Body of pancreas (tissue), 4 donors: Measurements from ENCODE around the gene ESRRG. TPM values are rescaled to one million over a fixed set of nuclear protein-coding genes. Genes with fewer than 3 reads are reported as not detected.

Source experiments
- ATAC-seq: fragments of 150-250 bp; one replicate; pipeline ENCODE4 v1.9.1; 2016
- DNase-seq, 4 donors: peaks; one replicate each; pipeline ENCODE4 v3.0.0-alpha.2; 2019
- H3K27ac ChIP-seq, 4 donors: fragments of 200-600 bp; sonication (generic); 1 replicate in 3 of 4; 2 replicates in 1 of 4; pipeline versions ENCODE4 v1.5.1 to v1.6.1; 2016 to 2019; ENCODE audit warnings: mild to moderate bottlenecking in 1 of 4, mixed read lengths in 1 of 4, moderate library complexity in 1 of 4
- H3K27me3 ChIP-seq, 2 donors: fragments of 200-600 bp; sonication (generic); one replicate each; pipeline ENCODE4 v1.6.0; 2016; ENCODE audit warnings: mild to moderate bottlenecking in 1 of 2
- H3K36me3 ChIP-seq, 2 donors: fragments of 200-600 bp; sonication (generic); replicated peaks in 1 of 2; 2 replicates each; pipeline ENCODE4 v1.5.1; 2016; ENCODE audit warnings: low read depth in 2 of 2; ENCODE audit not compliant: insufficient read depth in 1 of 2
- H3K4me1 ChIP-seq: fragments of 200-600 bp; sonication (generic); one replicate; pipeline ENCODE4 v1.6.0; 2016
- H3K4me3 ChIP-seq, 2 donors: fragments of 200-600 bp; sonication (generic); 1 replicate in 1 of 2; 2 replicates in 1 of 2; pipeline ENCODE4 v1.5.1; 2016 to 2019
- H3K9me3 ChIP-seq, 3 donors: fragments of 200-600 bp; sonication (generic); 1 replicate in 2 of 3; 2 replicates in 1 of 3; pipeline ENCODE4 v1.5.1; 2016
- CTCF ChIP-seq, 7 experiments: fragments of 450-650 bp in 4 of 7; fragments of 200-600 bp in 3 of 7; sonication (generic) in 3 of 7; IDR thresholded peaks; one replicate each; pipeline ENCODE4 v1.5.1; 2016 to 2019; ENCODE audit warnings: antibody characterized with exemption in 7 of 7
- POLR2A ChIP-seq, 3 donors: fragments of 450-650 bp; IDR thresholded peaks; one replicate each; pipeline ENCODE4 v1.6.1; 2016; ENCODE audit warnings: antibody characterized with exemption in 3 of 3, mild to moderate bottlenecking in 2 of 3
- WGBS, 2 donors: methylation state at CpG; one replicate each; pipeline ENCODE4 v1.1.5; 2017; 5-methylcytosine and 5-hydroxymethylcytosine counted together
- intact Hi-C: fragments of 100-400 bp; cut with DNase I; formaldehyde crosslinking; loops from one replicate; pipeline ENCODE4 v1.15.1; 2023
- total RNA-seq, 2 donors: library from RNA; depleted of rRNA; stranded (reverse); fragments of >200 nt; gene quantifications; one replicate each; pipeline ENCODE4 v1.1.0, GENCODE V29; 2016

Gene ESRRG
- total RNA-seq, 2 donors from 2014 or later = 13.5 to 18.7 TPM

DNA sequence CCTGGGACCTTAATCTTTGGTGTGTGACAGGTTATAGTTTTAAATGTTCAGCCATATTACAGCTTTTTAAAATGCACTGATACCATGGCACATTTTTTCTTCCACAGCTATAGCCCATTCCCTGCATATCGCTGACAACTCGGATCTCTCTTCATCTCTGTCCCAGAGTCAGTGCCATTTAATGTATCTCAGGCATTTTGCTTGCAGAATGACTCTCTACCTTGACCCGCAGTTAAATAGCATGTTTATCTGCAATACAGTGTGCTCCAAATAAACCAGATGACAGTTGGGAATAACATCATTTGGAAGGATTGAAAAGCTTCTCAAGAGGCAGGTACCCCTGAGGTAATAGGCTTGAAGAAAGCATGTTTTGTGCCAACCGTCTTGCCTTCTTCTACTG is 200.2 kb downstream of the ESRRG start:
- no peak for TF ChIP-seq POLR2A (IDR thresholded peaks at IDR 0.05)
- no peak for TF ChIP-seq CTCF (IDR thresholded peaks at IDR 0.05)
- Histone ChIP-seq H3K27me3 (no peaks in the 10 kb centered on the region), H3K4me3 (no peak overlapping the region), H3K36me3 (no peaks in the 10 kb centered on the region), H3K4me1 (no peaks in the 10 kb centered on the region), H3K27ac (no peak overlapping the region), H3K9me3 (no peaks in the 10 kb centered on the region)
- WGBS, 2 donors = 60 to 72% methylated on average over 4 of the region's 4 CpGs
- ATAC-seq (no peak), DNase-seq (no peak)
- intact Hi-C loops = no loop called here

DNA sequence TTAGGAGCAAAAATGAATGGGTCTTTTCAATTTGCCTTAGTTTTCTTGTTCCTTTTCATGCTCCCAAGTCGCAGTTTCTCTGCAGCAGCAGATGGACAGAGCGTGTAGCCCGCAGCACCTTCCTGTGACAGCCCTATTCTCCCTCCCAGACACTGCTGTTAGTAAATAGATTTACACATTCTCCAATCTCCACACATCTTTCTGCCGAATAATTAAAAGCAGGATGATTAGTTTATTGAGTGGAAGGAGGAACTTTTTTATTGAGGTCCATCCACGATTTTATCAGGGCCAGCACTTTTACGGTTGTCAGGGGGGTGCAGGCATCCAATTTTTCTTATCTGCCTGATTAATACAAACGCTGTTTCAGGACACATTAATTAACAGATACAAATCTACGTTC is 201.8 kb downstream of the ESRRG start:
- TF ChIP-seq POLR2A (IDR thresholded peaks at IDR 0.05) = no peak
- TF ChIP-seq CTCF (IDR thresholded peaks at IDR 0.05) = no peak
- 69 to 70% methylated on average over 8 of the region's 8 CpGs for WGBS, 2 donors

GRCh38 chr1:216518844-216519627 is 204.2 kb downstream of the ESRRG start:
- intact Hi-C loops = no loop called here
- H3K36me3 ChIP-seq = no peaks in the 10 kb centered on the region
- ATAC-seq (no peak), DNase-seq (no peak)
- H3K9me3 ChIP-seq = no peaks in the 10 kb centered on the region
- no peak for TF ChIP-seq CTCF (IDR thresholded peaks at IDR 0.05)
- TF ChIP-seq POLR2A (IDR thresholded peaks at IDR 0.05) = no peak
- WGBS, 2 donors = 82 to 85% methylated on average over 8 of the region's 8 CpGs
- no peaks in the 10 kb centered on the region for H3K4me1 ChIP-seq
- H3K4me3 ChIP-seq = no peak overlapping the region
- no peaks in the 10 kb centered on the region for H3K27me3 ChIP-seq
- H3K27ac ChIP-seq = no peak overlapping the region

More for the DNA sequence above, 201.8 kb downstream of the ESRRG start:
- Histone ChIP-seq H3K36me3 (no peaks in the 10 kb centered on the region), H3K27ac (no peak overlapping the region), H3K4me1 (no peaks in the 10 kb centered on the region), H3K9me3 (no peaks in the 10 kb centered on the region), H3K27me3 (no peaks in the 10 kb centered on the region), H3K4me3 (no peak overlapping the region)
- DNase-seq (no peak), ATAC-seq (no peak)
- intact Hi-C loops = no loop called here

GRCh38 chr1:216502528-216503162 is 220.6 kb downstream of the ESRRG start:
- ATAC-seq (no peak), DNase-seq (no peak)
- no peak for TF ChIP-seq CTCF (IDR thresholded peaks at IDR 0.05)
- TF ChIP-seq POLR2A (IDR thresholded peaks at IDR 0.05) = no peak
- Histone ChIP-seq H3K4me3 (no peak overlapping the region), H3K9me3 (no peaks in the 10 kb centered on the region), H3K36me3 (no peaks in the 10 kb centered on the region), H3K27ac (no peak overlapping the region), H3K27me3 (no peaks in the 10 kb centered on the region), H3K4me1 (peaks cover 10% of the 10 kb centered on the region)
- 58 to 64% methylated on average over 7 of the region's 7 CpGs for WGBS, 2 donors
- intact Hi-C loops = no loop called here
